ENCODE results near the gene SYTL1. TPM values are rescaled to one million over a fixed set of nuclear protein-coding genes. Genes with fewer than 3 reads are reported as not detected.

Gene SYTL1
- total and polyA plus RNA-seq, 9 of the 15 experiments (the other 6 are each of a cell fraction or from before 2014, with no cell fraction given), result 0.04 to 9.3 (median 1.7) TPM

DNA sequence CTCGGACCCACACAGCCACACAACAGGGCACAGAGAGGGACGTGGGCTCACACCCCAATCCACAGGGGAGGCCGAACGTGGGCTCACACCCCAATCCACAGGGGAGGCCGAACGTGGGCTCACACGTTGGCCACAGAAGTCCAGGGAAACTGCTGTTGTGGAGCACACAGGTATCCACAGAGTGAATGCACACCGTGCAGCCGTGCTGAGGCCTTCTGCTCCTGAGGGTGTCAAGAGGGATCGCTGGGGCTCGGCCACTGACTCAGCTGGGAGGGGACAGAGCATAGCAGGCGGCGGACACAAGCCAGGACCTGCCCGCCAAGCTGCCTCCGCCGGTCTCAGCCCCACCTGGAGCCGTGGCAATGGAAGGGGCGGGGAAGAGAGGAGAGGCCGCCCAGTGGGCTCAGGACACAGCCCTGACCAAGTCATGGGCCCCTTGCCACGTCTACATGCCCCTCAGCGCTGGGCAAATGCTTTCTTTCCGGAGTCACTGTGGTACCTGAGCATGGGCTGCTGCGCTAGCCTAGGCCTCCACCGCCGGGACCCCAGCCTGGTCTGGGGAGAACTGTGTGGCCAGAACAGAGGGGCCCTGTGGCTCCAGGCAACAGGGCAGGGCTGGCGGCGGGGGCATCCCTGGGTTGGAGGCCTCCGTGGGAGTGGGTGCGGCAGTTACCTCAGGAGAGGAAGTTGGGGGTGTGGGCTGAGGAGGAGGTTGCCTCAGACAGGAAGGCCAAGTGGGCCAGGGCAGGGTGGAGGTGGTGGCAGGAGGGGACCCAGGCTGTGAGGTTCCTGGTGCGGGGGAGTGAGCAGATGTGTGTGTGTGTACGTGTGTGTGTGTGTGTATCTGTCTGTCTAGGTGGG lies 1.2 kb downstream of the SYTL1 start (continued):
- no peak for TF ChIP-seq ZFP1 (CRISPR knock-in tag; IDR thresholded peaks at IDR 0.05)
- TF ChIP-seq ZNF224 (CRISPR knock-in tag; IDR thresholded peaks at IDR 0.05), result no peak
- no peak for TF ChIP-seq ZNF124 (CRISPR knock-in tag; IDR thresholded peaks at IDR 0.05)
- no peak for TF ChIP-seq LEF1 (IDR thresholded peaks at IDR 0.05)
- no peak for TF ChIP-seq ZNF75A (CRISPR knock-in tag; IDR thresholded peaks at IDR 0.05)
- TF ChIP-seq KAT2B (IDR thresholded peaks at IDR 0.05; ENCODE audit: low read depth, low read length), result no peak
- no peak for TF ChIP-seq MEF2A (IDR thresholded peaks at IDR 0.05; ENCODE audit: control insufficient read depth, low read depth, low read length)
- TF ChIP-seq, protein P1, sequence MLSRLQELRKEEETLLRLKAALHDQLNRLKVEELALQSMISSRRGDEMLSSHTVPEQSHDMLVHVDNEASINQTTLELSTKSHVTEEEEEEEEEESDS (CRISPR knock-in tag; IDR thresholded peaks at IDR 0.05), result no peak
- TF ChIP-seq, protein P2, sequence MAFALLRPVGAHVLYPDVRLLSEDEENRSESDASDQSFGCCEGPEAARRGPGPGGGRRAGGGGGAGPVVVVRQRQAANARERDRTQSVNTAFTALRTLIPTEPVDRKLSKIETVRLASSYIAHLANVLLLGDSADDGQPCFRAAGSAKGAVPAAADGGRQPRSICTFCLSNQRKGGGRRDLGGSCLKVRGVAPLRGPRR (CRISPR knock-in tag; IDR thresholded peaks at IDR 0.05), result no peak
- TF ChIP-seq, protein P3, sequence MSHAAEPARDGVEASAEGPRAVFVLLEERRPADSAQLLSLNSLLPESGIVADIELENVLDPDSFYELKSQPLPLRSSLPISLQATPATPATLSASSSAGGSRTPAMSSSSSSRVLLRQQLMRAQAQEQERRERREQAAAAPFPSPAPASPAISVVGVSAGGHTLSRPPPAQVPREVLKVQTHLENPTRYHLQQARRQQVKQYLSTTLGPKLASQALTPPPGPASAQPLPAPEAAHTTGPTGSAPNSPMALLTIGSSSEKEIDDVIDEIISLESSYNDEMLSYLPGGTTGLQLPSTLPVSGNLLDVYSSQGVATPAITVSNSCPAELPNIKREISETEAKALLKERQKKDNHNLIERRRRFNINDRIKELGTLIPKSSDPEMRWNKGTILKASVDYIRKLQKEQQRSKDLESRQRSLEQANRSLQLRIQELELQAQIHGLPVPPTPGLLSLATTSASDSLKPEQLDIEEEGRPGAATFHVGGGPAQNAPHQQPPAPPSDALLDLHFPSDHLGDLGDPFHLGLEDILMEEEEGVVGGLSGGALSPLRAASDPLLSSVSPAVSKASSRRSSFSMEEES (CRISPR knock-in tag; IDR thresholded peaks at IDR 0.05), result no peak
- TF ChIP-seq SMARCE1 (IDR thresholded peaks at IDR 0.05), result peak; percentile 80
- no peak for TF ChIP-seq SOX6 (IDR thresholded peaks at IDR 0.05)
- no peak for TF ChIP-seq ZNF347 (CRISPR knock-in tag; IDR thresholded peaks at IDR 0.05; ENCODE audit: low read depth)
- no peak for TF ChIP-seq ZNF174 (CRISPR knock-in tag; IDR thresholded peaks at IDR 0.05)
- TF ChIP-seq, protein P4, sequence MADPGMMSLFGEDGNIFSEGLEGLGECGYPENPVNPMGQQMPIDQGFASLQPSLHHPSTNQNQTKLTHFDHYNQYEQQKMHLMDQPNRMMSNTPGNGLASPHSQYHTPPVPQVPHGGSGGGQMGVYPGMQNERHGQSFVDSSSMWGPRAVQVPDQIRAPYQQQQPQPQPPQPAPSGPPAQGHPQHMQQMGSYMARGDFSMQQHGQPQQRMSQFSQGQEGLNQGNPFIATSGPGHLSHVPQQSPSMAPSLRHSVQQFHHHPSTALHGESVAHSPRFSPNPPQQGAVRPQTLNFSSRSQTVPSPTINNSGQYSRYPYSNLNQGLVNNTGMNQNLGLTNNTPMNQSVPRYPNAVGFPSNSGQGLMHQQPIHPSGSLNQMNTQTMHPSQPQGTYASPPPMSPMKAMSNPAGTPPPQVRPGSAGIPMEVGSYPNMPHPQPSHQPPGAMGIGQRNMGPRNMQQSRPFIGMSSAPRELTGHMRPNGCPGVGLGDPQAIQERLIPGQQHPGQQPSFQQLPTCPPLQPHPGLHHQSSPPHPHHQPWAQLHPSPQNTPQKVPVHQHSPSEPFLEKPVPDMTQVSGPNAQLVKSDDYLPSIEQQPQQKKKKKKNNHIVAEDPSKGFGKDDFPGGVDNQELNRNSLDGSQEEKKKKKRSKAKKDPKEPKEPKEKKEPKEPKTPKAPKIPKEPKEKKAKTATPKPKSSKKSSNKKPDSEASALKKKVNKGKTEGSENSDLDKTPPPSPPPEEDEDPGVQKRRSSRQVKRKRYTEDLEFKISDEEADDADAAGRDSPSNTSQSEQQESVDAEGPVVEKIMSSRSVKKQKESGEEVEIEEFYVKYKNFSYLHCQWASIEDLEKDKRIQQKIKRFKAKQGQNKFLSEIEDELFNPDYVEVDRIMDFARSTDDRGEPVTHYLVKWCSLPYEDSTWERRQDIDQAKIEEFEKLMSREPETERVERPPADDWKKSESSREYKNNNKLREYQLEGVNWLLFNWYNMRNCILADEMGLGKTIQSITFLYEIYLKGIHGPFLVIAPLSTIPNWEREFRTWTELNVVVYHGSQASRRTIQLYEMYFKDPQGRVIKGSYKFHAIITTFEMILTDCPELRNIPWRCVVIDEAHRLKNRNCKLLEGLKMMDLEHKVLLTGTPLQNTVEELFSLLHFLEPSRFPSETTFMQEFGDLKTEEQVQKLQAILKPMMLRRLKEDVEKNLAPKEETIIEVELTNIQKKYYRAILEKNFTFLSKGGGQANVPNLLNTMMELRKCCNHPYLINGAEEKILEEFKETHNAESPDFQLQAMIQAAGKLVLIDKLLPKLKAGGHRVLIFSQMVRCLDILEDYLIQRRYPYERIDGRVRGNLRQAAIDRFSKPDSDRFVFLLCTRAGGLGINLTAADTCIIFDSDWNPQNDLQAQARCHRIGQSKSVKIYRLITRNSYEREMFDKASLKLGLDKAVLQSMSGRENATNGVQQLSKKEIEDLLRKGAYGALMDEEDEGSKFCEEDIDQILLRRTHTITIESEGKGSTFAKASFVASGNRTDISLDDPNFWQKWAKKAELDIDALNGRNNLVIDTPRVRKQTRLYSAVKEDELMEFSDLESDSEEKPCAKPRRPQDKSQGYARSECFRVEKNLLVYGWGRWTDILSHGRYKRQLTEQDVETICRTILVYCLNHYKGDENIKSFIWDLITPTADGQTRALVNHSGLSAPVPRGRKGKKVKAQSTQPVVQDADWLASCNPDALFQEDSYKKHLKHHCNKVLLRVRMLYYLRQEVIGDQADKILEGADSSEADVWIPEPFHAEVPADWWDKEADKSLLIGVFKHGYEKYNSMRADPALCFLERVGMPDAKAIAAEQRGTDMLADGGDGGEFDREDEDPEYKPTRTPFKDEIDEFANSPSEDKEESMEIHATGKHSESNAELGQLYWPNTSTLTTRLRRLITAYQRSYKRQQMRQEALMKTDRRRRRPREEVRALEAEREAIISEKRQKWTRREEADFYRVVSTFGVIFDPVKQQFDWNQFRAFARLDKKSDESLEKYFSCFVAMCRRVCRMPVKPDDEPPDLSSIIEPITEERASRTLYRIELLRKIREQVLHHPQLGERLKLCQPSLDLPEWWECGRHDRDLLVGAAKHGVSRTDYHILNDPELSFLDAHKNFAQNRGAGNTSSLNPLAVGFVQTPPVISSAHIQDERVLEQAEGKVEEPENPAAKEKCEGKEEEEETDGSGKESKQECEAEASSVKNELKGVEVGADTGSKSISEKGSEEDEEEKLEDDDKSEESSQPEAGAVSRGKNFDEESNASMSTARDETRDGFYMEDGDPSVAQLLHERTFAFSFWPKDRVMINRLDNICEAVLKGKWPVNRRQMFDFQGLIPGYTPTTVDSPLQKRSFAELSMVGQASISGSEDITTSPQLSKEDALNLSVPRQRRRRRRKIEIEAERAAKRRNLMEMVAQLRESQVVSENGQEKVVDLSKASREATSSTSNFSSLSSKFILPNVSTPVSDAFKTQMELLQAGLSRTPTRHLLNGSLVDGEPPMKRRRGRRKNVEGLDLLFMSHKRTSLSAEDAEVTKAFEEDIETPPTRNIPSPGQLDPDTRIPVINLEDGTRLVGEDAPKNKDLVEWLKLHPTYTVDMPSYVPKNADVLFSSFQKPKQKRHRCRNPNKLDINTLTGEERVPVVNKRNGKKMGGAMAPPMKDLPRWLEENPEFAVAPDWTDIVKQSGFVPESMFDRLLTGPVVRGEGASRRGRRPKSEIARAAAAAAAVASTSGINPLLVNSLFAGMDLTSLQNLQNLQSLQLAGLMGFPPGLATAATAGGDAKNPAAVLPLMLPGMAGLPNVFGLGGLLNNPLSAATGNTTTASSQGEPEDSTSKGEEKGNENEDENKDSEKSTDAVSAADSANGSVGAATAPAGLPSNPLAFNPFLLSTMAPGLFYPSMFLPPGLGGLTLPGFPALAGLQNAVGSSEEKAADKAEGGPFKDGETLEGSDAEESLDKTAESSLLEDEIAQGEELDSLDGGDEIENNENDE (IDR thresholded peaks at IDR 0.05; ENCODE audit: low read depth, low read length), result no peak

All from K562 (cell line).